Transverse colon (tissue), 3 donors: ENCODE data around the gene PLCB1.

Source experiments
- CTCF ChIP-seq, 5 experiments: fragments of 200-600 bp in 3 of 5; fragments of 450-650 bp in 2 of 5; sonication (generic) in 3 of 5; IDR thresholded peaks; 1 replicate in 2 of 5; 2 replicates in 3 of 5; pipeline ENCODE4 v1.5.1; 2016 to 2017; ENCODE audit warnings: antibody characterized with exemption in 5 of 5, inconsistent platforms in 3 of 5, mild to moderate bottlenecking in 2 of 5, moderate library complexity in 1 of 5
- POLR2A ChIP-seq: fragments of 450-650 bp; IDR thresholded peaks from one replicate; pipeline ENCODE4 v1.6.1; 2016; ENCODE audit warnings: antibody characterized with exemption, mild to moderate bottlenecking, moderate library complexity

DNA sequence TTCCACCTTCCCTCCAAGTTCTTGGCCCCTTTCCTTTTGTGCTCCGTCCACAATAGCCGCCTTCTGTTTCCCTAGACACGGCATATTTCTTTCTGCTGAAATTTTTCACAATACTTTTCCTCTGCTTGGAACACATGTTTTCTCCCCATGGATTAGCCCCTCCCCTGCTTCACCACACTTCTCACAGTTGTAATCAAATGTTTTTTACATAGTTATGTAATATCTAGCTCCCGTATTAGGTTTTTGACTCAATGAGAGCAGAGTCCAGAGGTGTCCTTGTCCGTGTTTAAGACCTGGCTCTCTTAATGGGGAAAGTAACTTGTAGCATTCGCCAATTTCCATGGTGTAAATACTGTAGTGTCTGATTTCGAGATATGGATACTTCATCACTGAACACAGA, 34.7 kb downstream of the PLCB1 start:
- TF ChIP-seq CTCF (IDR thresholded peaks at IDR 0.05) (no peak), POLR2A (no peak)
